H9 (cell line): ENCODE data around the gene IRF2BP2. TPM values are rescaled to one million over a fixed set of nuclear protein-coding genes. Genes with fewer than 3 reads are reported as not detected.

Experiments
- DNase-seq: peaks from one replicate; pipeline ENCODE4 v3.0.0-alpha.2; 2017
- H2AFZ ChIP-seq: one replicate; pipeline ENCODE4 v1.6.1; 2013; ENCODE audit warnings: mild to moderate bottlenecking, low read length, control low read depth, moderate library complexity
- H2AK5ac ChIP-seq: 2 replicates; pipeline ENCODE4 v1.6.1; 2013; ENCODE audit warnings: low read length, control low read depth, mixed read lengths; ENCODE audit not compliant: insufficient read length
- H2BK120ac ChIP-seq: one replicate; pipeline ENCODE4 v1.6.1; 2013; ENCODE audit warnings: low read depth, mild to moderate bottlenecking, low read length, control low read depth, inconsistent platforms; ENCODE audit not compliant: poor library complexity, severe bottlenecking
- H2BK12ac ChIP-seq: 2 replicates; pipeline ENCODE4 v1.6.1; 2013; ENCODE audit warnings: low read length, control low read depth, mixed read lengths, low read depth; ENCODE audit not compliant: insufficient read length
- H2BK15ac ChIP-seq: 2 replicates; pipeline ENCODE4 v1.6.1; 2013; ENCODE audit warnings: low read depth, low read length, control low read depth
- H2BK20ac ChIP-seq: one replicate; pipeline ENCODE4 v1.6.1; 2013; ENCODE audit warnings: low read depth, mild to moderate bottlenecking, low read length, control low read depth, inconsistent platforms; ENCODE audit not compliant: poor library complexity, severe bottlenecking
- H2BK5ac ChIP-seq: 2 replicates; pipeline ENCODE4 v1.6.1; 2013; ENCODE audit warnings: low read length, control low read depth, mixed read lengths; ENCODE audit not compliant: insufficient read length
- H3K14ac ChIP-seq: 2 replicates; pipeline ENCODE4 v1.6.1; 2013; ENCODE audit warnings: low read length, control low read depth; ENCODE audit not compliant: insufficient read depth
- H3K18ac ChIP-seq: 2 replicates; pipeline ENCODE4 v1.6.1; 2013; ENCODE audit warnings: low read depth, mild to moderate bottlenecking, mixed read lengths, low read length, control low read depth; ENCODE audit not compliant: insufficient read length
- H3K23ac ChIP-seq: 2 replicates; pipeline ENCODE4 v1.6.1; 2013; ENCODE audit warnings: low read length, control low read depth, mixed read lengths, low read depth; ENCODE audit not compliant: insufficient read length
- H3K23me2 ChIP-seq: 2 replicates; pipeline ENCODE4 v1.6.1; 2013; ENCODE audit warnings: low read depth, mild to moderate bottlenecking, mixed read lengths, low read length, control low read depth; ENCODE audit not compliant: insufficient read length, poor library complexity, severe bottlenecking
- H3K27ac ChIP-seq: 2 replicates; pipeline ENCODE4 v1.5.1; 2013; ENCODE audit warnings: low read length, control low read depth, mixed read lengths, low read depth; ENCODE audit not compliant: insufficient read length
- H3K27me3 ChIP-seq: 2 replicates; pipeline ENCODE4 v1.6.1; 2013; ENCODE audit warnings: low read length, control low read depth, inconsistent platforms; ENCODE audit not compliant: insufficient read depth
- H3K4ac ChIP-seq: 2 replicates; pipeline ENCODE4 v1.6.1; 2013; ENCODE audit warnings: low read depth, mild to moderate bottlenecking, control low read depth, inconsistent platforms, low read length, moderate library complexity
- H3K4me1 ChIP-seq: 2 replicates; pipeline ENCODE4 v1.6.1; 2013; ENCODE audit warnings: low read length, control low read depth, inconsistent platforms; ENCODE audit not compliant: insufficient read depth
- H3K4me2 ChIP-seq: 2 replicates; pipeline ENCODE4 v1.6.1; 2013; ENCODE audit warnings: low read length, control low read depth, mixed read lengths; ENCODE audit not compliant: insufficient read length, insufficient read depth
- H3K56ac ChIP-seq: 2 replicates; pipeline ENCODE4 v1.6.1; 2013; ENCODE audit warnings: low read depth, mild to moderate bottlenecking, mixed read lengths, low read length, control low read depth; ENCODE audit not compliant: insufficient read length
- H3K79me1 ChIP-seq: 2 replicates; pipeline ENCODE4 v1.6.1; 2013; ENCODE audit warnings: low read depth, mild to moderate bottlenecking, moderate library complexity, low read length, control low read depth, inconsistent platforms; ENCODE audit not compliant: insufficient read depth, poor library complexity, severe bottlenecking
- H3K79me2 ChIP-seq: 2 replicates; pipeline ENCODE4 v1.6.1; 2013; ENCODE audit warnings: low read length, control low read depth, inconsistent platforms; ENCODE audit not compliant: insufficient read depth
- H3K9ac ChIP-seq: 2 replicates; pipeline ENCODE4 v1.6.1; 2013; ENCODE audit warnings: low read length, control low read depth, mixed read lengths; ENCODE audit not compliant: insufficient read length; ENCODE audit errors: extremely low read depth
- H3K9me3 ChIP-seq: one replicate; pipeline ENCODE4 v1.6.1; 2013; ENCODE audit warnings: low read depth, low read length, inconsistent platforms; ENCODE audit not compliant: control insufficient read depth
- H3T11ph ChIP-seq: one replicate; pipeline ENCODE4 v1.6.1; 2013; ENCODE audit warnings: mild to moderate bottlenecking, low read length, control low read depth, inconsistent platforms
- H4K20me1 ChIP-seq: one replicate; pipeline ENCODE4 v1.6.1; 2013; ENCODE audit not compliant: control insufficient read depth, insufficient read length, insufficient read depth
- H4K5ac ChIP-seq: 2 replicates; pipeline ENCODE4 v1.6.1; 2013; ENCODE audit warnings: low read depth, mild to moderate bottlenecking, mixed read lengths, low read length, control low read depth; ENCODE audit not compliant: insufficient read length
- H4K8ac ChIP-seq: replicated peaks from 2 replicates; pipeline ENCODE4 v1.6.1; 2013; ENCODE audit warnings: low read length, control low read depth, mixed read lengths, low read depth; ENCODE audit not compliant: insufficient read length
- H4K91ac ChIP-seq: 2 replicates; pipeline ENCODE4 v1.6.1; 2013; ENCODE audit warnings: low read depth, mild to moderate bottlenecking, moderate library complexity, mixed read lengths, low read length, control low read depth; ENCODE audit not compliant: insufficient read length
- H3K27ac Mint-ChIP-seq, 3 experiments: 2 replicates in 2 of 3; 3 replicates in 1 of 3; pipeline ENCODE4 v1.8.0; 2020 to 2021; ENCODE audit warnings: mixed read lengths in 3 of 3, mild to moderate bottlenecking in 1 of 3, moderate library complexity in 1 of 3
- H3K27me3 Mint-ChIP-seq: 2 replicates; pipeline ENCODE4 v1.8.0; 2021; ENCODE audit warnings: low read depth, mild to moderate bottlenecking, moderate library complexity, mixed read lengths
- H3K36me3 Mint-ChIP-seq, 3 experiments: 2 replicates in 2 of 3; 3 replicates in 1 of 3; pipeline ENCODE4 v1.8.0; 2020 to 2021; ENCODE audit warnings: low read depth in 3 of 3, mixed read lengths in 3 of 3; ENCODE audit not compliant: insufficient read depth in 1 of 3
- H3K4me1 Mint-ChIP-seq, 2 experiments: 2 replicates each; pipeline ENCODE4 v1.8.0; 2020; ENCODE audit warnings: mixed read lengths in 2 of 2
- H3K4me3 Mint-ChIP-seq, 2 experiments: 2 replicates in 1 of 2; 3 replicates in 1 of 2; pipeline ENCODE4 v1.8.0; 2020 to 2021; ENCODE audit warnings: mild to moderate bottlenecking in 2 of 2, mixed read lengths in 2 of 2, moderate library complexity in 1 of 2
- H3K9me3 Mint-ChIP-seq, 2 experiments: 2 replicates in 1 of 2; 3 replicates in 1 of 2; pipeline ENCODE4 v1.8.0; 2020; ENCODE audit warnings: mild to moderate bottlenecking in 2 of 2, mixed read lengths in 2 of 2, moderate library complexity in 1 of 2
- CTCF ChIP-seq: fragments of 200-600 bp; sonication (generic); conservative IDR thresholded peaks from 3 replicates; pipeline ENCODE4 v1.8.0; 2021; ENCODE audit warnings: antibody characterized with exemption, mild to moderate bottlenecking
- WGBS: extraction: QIAGEN DNeasy Blood & Tissue Kit; methylation state at CpG from one replicate; pipeline ENCODE4 v1.1.7; 2013; ENCODE audit warnings: missing lambda C conversion rate, low lambda C conversion rate, mixed read lengths; ENCODE audit not compliant: insufficient read length; ENCODE audit errors: extremely low coverage; 5-methylcytosine and 5-hydroxymethylcytosine counted together
- total RNA-seq: library from RNA; stranded (reverse); gene quantifications from 2 replicates; pipeline ENCODE4 v1.2.1, GENCODE V29; 2021

Gene IRF2BP2
- total RNA-seq, 1 experiment from 2014 or later, result 80.2 TPM

- no peak overlapping the region for H3K23ac ChIP-seq
- H3K9me3 ChIP-seq, result no peaks in the 10 kb centered on the region
- no peak for TF ChIP-seq CTCF
- no peaks in the 10 kb centered on the region for H3K79me2 ChIP-seq
- H3K27ac ChIP-seq, result no peak overlapping the region
- H2AFZ ChIP-seq, result no peak overlapping the region
- no peak overlapping the region for H3K14ac ChIP-seq
- no peaks in the 10 kb centered on the region for H3K79me1 ChIP-seq
- no peak overlapping the region for H2BK5ac ChIP-seq
- H3K9me3 Mint-ChIP-seq, result peaks cover 3 to 4% of the 10 kb centered on the region in 2 experiments; a peak in 2 of 5 replicates
- H3K36me3 Mint-ChIP-seq, result no peaks in the 10 kb centered on the region
- no peaks in the 10 kb centered on the region for H3K23me2 ChIP-seq
- DNase-seq, result no peak
- H2AK5ac ChIP-seq, result no peak overlapping the region
- H4K5ac ChIP-seq, result no peak overlapping the region
- H3K56ac ChIP-seq, result no peak overlapping the region
- H2BK120ac ChIP-seq, result no peak overlapping the region
- H4K20me1 ChIP-seq, result no peaks in the 10 kb centered on the region
- no peak overlapping the region for H3T11ph ChIP-seq
- no peak overlapping the region for H3K4ac ChIP-seq
- H2BK12ac ChIP-seq, result no peak overlapping the region
- H3K27me3 ChIP-seq, result no peaks in the 10 kb centered on the region
- H4K8ac ChIP-seq, result no peak overlapping the region
- H2BK15ac ChIP-seq, result no peak overlapping the region
- no peak overlapping the region for H3K18ac ChIP-seq
- no peak overlapping the region for H3K4me2 ChIP-seq
- peaks cover 7 to 10% of the 10 kb centered on the region in 2 experiments; a peak in 3 of 4 replicates for H3K4me1 Mint-ChIP-seq
- no peak overlapping the region for H3K9ac ChIP-seq
- no peaks in the 10 kb centered on the region for H3K27me3 Mint-ChIP-seq
- H3K4me1 ChIP-seq, result no peaks in the 10 kb centered on the region
- no CpG with 5 or more reads among the region's 3 CpGs for WGBS
- no peak overlapping the region for H2BK20ac ChIP-seq
- no peak overlapping the region for H4K91ac ChIP-seq
- H3K4me3 Mint-ChIP-seq, result no peak overlapping the region
- H3K27ac Mint-ChIP-seq, result no peak overlapping the region
These were observed 35.0 kb upstream of the IRF2BP2 start for GRCh38 chr1:234644928-234645327.
